HG03139 (cell line): Measurements from ENCODE around the gene OR10H4.
"Not testable (repeated sequence)": the region's sequence is repeated elsewhere in the genome, so short reads cannot be mapped to it uniquely, and the experiment has no call there.

Experiments used
- ATAC-seq: cut with Tn5 transposase; IDR thresholded peaks from one replicate; pipeline ENCODE4 v1.9.1; 2021; ENCODE audit not compliant: unreplicated experiment

Gene OR10H4

GRCh38 chr19:15936950-15937349 lies 11.9 kb upstream of the OR10H4 start:
- ATAC-seq = no peak

- no peak for ATAC-seq
These were observed 11.0 kb upstream of the OR10H4 start for GRCh38 chr19:15937771-15938170.

- ATAC-seq = no peak
These were observed 4.4 kb upstream of the OR10H4 start for GRCh38 chr19:15944401-15944800.

- no peak for ATAC-seq
These were observed 3.5 kb upstream of the OR10H4 start for GRCh38 chr19:15945301-15945700.

GRCh38 chr19:15954820-15955219 lies 6.0 kb downstream of the OR10H4 start:
- no peak for ATAC-seq

GRCh38 chr19:15962319-15962718 lies 13.5 kb downstream of the OR10H4 start:
- no peak for ATAC-seq

- no peak for ATAC-seq
These were observed 15.4 kb downstream of the OR10H4 start for GRCh38 chr19:15964231-15964630.

- no peak for ATAC-seq
These were observed 22.5 kb downstream of the OR10H4 start for GRCh38 chr19:15971224-15971780.

- ATAC-seq = not testable (repeated sequence)
These were observed 23.2 kb downstream of the OR10H4 start for GRCh38 chr19:15972043-15972442.

DNA sequence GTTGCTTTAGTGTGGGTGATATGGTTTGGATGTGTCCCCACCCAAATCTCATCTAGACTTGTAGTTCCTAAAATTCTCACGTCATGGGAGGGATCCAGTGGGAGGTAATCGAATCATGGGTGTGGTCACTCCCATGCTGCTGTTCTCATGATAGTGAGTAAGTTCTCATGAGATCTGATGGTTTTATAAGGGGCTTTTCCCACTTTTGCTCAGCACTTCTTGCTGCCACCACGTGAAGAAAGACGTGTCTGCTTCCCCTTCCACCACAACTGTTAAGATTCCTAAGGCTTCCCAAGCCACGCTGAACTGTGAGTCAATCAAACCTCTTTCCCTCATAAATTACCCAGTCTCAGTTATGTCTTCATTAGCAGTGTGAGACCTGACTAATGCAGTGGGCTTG lies 26.0 kb downstream of the OR10H4 start:
- no peak for ATAC-seq

DNA sequence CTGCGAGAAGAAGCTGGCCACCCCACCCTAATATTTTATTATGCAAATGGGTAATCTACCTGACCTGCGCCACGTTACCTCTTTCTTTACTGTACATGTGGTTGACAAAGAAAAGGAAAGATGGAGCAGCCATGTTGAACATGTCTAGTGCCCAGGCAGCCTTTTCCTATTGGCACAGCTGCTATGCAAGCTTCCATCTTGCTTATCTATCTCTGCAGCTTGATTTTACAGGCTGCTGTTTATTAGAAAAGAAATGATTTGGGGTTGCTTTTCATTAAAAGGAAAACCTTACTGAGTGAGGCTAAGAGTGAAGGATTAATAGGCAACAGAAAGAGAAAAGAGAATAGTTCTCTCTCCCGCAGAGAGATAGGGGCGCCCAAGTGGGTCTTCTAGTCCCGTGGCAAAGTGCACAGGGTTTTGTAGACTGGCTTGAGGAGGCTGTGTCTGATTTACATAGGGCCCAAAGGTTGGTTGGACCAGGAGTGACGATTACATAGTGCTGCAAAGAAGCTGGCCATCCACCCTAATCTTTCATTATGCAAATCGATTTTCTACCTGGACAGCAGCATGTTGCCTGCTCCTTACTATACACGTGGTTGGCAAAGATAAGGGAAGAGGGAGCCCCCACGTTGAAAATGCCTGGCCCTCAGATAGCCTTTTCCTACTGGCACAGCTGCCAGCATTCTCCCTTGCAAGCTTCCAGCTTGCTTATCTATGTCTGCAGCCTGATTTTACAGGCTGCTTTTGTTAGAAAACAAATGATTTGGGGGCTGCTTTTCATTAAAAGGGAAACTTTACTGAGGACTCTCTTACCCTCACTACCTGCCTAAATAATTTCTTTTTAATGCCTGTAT lies 28.3 kb downstream of the OR10H4 start:
- no peak for ATAC-seq

DNA sequence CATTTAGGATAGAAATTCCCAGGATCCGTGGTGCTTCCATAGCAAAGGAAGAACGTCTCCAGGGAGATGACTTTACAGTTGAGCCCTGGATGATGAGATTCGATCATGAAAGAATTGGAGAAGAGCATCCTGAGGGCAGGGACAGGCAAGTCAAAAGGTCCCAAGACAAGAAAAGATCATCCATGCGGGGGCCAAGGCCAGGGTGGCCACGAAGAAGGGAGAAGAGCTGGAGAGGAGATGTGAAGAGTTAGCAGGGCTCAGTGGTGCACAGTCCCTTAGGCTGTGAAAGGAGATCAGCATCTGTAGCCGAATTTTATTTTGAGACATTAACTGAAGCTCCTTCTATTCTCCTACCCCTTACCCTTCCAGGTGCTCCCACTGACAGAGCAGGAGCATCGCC lies 28.9 kb downstream of the OR10H4 start:
- ATAC-seq = no peak

- ATAC-seq = no peak
These were observed 30.5 kb downstream of the OR10H4 start for GRCh38 chr19:15979293-15979692.

DNA sequence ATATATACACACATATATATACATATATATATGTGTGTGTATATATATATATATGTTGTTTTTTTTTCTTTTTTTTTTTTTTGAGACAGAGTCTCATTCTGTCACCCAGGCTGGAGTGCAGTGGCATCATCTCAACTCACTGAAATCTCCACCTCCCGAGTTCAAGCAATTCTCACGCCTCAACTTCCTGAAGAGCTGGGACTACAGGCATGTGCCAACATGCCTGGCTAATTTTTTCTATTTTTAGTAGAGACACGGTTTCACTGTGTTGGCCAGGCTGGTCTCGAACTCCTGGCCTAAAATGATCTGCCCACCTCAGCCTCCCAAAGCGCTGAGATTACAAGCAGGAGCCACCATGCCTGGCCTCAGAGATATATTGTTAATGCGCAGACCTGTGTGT lies 37.0 kb downstream of the OR10H4 start:
- ATAC-seq = not testable (repeated sequence)

DNA sequence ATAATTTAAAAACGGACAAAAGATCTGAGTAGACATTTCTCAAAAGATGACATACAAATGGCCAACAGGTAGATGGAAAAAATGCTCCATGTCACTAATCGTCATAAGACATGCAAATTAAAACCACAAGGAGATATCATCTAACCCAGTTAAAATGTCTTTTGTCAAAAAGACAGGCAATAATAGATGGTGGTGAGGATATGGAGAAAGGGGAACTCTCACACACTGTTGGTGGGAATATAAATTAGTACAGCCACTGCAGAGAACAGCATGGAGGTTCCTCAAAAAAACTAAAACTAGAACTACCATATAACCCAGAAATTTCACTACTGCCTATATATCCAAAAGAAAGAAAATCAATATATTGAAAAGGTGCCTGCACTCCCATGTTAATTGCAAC lies 37.9 kb downstream of the OR10H4 start:
- no peak for ATAC-seq

- no peak for ATAC-seq
These were observed 41.1 kb downstream of the OR10H4 start for GRCh38 chr19:15989889-15990288.

DNA sequence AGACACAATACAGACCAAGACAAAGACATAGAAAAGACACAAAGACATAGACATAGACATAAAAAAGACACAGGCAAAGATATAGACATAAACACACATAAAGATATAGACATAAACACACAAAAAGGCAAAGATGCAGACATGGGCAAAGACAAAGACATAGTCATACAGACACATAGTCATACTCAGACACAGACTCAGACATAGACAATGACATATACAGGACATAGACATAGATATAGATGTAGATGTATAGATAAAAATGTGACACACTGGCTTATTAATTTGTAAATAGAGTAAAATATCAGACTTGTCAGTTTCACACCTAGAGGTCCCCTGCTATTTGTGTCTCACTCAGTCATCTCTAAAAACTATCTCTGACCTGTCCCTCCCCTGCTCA lies 42.8 kb downstream of the OR10H4 start:
- ATAC-seq = no peak

GRCh38 chr19:15992014-15992413 lies 43.2 kb downstream of the OR10H4 start:
- no peak for ATAC-seq

DNA sequence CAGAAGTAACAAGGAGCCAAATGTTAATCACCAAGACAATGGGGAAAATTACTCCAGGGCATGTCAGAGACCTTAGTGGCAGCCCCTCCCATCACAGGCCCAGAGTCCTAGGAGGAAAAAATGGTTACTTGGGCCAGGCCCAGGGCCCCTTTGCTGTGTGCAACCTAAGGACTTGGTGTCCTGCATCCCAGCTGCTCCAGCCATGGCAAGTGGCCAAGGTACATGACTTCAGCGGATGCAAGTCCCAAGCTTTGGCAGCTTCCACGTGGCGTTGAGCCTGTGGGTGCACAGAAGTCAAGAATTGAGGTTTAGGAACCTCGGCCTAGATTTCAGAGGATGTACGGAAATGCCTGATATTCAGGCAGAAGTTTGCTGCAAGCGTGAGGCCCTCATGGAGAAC lies 46.7 kb downstream of the OR10H4 start:
- ATAC-seq = no peak

DNA sequence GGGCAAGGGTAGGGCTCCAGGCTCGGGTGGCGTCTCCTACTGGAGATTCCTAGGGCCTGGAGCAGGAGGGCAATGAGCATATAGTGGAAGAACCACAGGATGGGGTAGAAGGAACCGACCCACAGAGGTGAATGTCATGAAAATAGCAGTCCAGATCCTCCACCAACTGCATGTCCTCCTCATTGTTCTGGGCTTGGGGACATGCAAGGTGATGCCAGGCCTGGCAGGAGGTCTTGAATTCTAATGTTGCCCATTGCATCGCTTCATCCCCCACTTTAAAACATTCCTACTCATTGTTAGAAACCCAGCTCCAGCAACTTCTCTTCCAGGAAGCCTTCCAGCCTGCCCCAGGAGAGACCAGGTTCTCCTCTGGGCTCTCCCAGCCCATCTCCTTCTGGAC lies 49.4 kb downstream of the OR10H4 start:
- ATAC-seq = no peak
